Stimulated activated CD8-positive, alpha-beta memory T cell treated with anti-CD3 and anti-CD28 coated beads, Interleukin-7, amount 100 ng/mL, for 4 hours (primary cell): ENCODE results near the gene CRYZL1.
"Not testable (repeated sequence)": the region's sequence is repeated elsewhere in the genome, so short reads cannot be mapped to it uniquely, and the experiment has no call there.

Experiments
- DNase-seq, 2 donors: peaks; one replicate each; pipeline ENCODE4 v3.0.0-alpha.2; 2020; ENCODE audit warnings: low read depth in 2 of 2

Gene CRYZL1

GRCh38 chr21:33626151-33626550 lies 15.4 kb downstream of the CRYZL1 start:
- DNase-seq = not testable (repeated sequence)

- DNase-seq = no peak
These were observed 19.3 kb downstream of the CRYZL1 start for GRCh38 chr21:33622253-33622652.

- DNase-seq = no peak
These were observed 21.8 kb downstream of the CRYZL1 start for GRCh38 chr21:33619726-33620125.

GRCh38 chr21:33618407-33618806 lies 23.1 kb downstream of the CRYZL1 start:
- no peak for DNase-seq

GRCh38 chr21:33617565-33617964 lies 24.0 kb downstream of the CRYZL1 start:
- not testable (repeated sequence) for DNase-seq

- DNase-seq = no peak
These were observed 30.4 kb downstream of the CRYZL1 start for GRCh38 chr21:33611006-33611744.

GRCh38 chr21:33608559-33608958 lies 33.0 kb downstream of the CRYZL1 start:
- no peak for DNase-seq

GRCh38 chr21:33598051-33598450 lies 43.5 kb downstream of the CRYZL1 start:
- DNase-seq = no peak

- peak; percentile 63 to 85 for DNase-seq
These were observed 52.8 kb downstream of the CRYZL1 start, which contains the start of gene DONSON for GRCh38 chr21:33588485-33589335. DONSON (minus strand) TSS chr21:33588684; CDS start chr21:33588641, 43 bp downstream.

GRCh38 chr21:33587792-33588484 lies 53.6 kb downstream of the CRYZL1 start:
- DNase-seq = no peak

GRCh38 chr21:33586927-33587326 lies 54.6 kb downstream of the CRYZL1 start:
- DNase-seq = no peak

GRCh38 chr21:33584455-33584854 lies 57.1 kb downstream of the CRYZL1 start:
- no peak for DNase-seq

GRCh38 chr21:33578959-33579542 lies 62.5 kb downstream of the CRYZL1 start:
- no peak for DNase-seq

- DNase-seq = no peak
These were observed 63.3 kb downstream of the CRYZL1 start for GRCh38 chr21:33578214-33578613.

GRCh38 chr21:33576741-33577141 lies 64.8 kb downstream of the CRYZL1 start:
- DNase-seq = not testable (repeated sequence)

GRCh38 chr21:33572350-33572749 lies 69.2 kb downstream of the CRYZL1 start:
- DNase-seq = no peak

- DNase-seq = no peak
These were observed 71.5 kb downstream of the CRYZL1 start for GRCh38 chr21:33569991-33570390.

- DNase-seq = no peak
These were observed 73.1 kb downstream of the CRYZL1 start for GRCh38 chr21:33568448-33568847.

- DNase-seq = no peak
These were observed 73.6 kb downstream of the CRYZL1 start for GRCh38 chr21:33567914-33568313.

- DNase-seq = no peak
These were observed 75.0 kb downstream of the CRYZL1 start for GRCh38 chr21:33566514-33566913.

GRCh38 chr21:33562389-33562788 lies 79.2 kb downstream of the CRYZL1 start:
- DNase-seq = no peak

- no peak for DNase-seq
These were observed 80.2 kb downstream of the CRYZL1 start for GRCh38 chr21:33561373-33561772.
